ENCODE data around the gene GPATCH11. TPM values are rescaled to one million over a fixed set of nuclear protein-coding genes. Genes with fewer than 3 reads are reported as not detected.
A peak's percentile ranks its signal among the peaks of the same experiment; 100 is the strongest.

GPATCH11 gene
- polyA plus RNA-seq, 2 of the 4 experiments (the other 2 are of a cell fraction), result 9.0 to 10.4 TPM

DNA sequence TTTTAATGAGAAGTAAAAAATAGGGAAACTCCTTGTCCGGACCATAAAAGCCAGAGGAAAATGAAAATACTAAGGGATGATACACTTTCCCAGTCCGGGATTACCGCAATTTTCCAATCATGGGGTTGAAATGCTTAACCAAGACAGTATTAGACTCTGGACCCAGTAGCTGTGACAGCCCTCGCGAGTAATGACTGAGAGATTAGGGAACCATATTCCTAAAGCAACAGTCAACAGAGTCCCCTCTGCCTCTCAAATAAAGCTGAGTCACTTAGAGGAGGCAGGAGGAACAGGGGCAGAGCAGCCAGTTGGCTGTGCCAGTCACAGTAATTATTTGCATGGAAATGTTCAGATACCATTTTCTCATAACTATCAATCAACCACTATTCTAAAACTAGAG is 34.8 kb downstream of the GPATCH11 start:
- Histone ChIP-seq H3K9me3 (no peaks in the 10 kb centered on the region), H3K27ac (peak overlapping the region in 1 of 2 experiments; percentile 48; a peak in 3 of 6 replicates), H3K4me2 (no peak overlapping the region), H3K4me1 (0 out of 3 replicates have a peak, but pooled peaks cover 4% of the 10 kb centered on the region), H3K4me3 (no peak overlapping the region)
- peak; percentile 54; the same call in 1 of the 2 replicates for TF ChIP-seq NFE2L2 (conservative IDR thresholded peaks at IDR 0.05; ENCODE audit: low read length)
- TF ChIP-seq, protein P1, sequence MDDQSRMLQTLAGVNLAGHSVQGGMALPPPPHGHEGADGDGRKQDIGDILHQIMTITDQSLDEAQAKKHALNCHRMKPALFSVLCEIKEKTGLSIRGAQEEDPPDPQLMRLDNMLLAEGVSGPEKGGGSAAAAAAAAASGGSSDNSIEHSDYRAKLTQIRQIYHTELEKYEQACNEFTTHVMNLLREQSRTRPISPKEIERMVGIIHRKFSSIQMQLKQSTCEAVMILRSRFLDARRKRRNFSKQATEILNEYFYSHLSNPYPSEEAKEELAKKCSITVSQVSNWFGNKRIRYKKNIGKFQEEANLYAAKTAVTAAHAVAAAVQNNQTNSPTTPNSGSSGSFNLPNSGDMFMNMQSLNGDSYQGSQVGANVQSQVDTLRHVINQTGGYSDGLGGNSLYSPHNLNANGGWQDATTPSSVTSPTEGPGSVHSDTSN (IDR thresholded peaks at IDR 0.05), result no peak
- TF ChIP-seq RNF2 (IDR thresholded peaks at IDR 0.05; ENCODE audit: borderline replicate concordance, low read depth), result no peak
- no peak for TF ChIP-seq EHMT2 (IDR thresholded peaks at IDR 0.05; ENCODE audit: low read depth)
- TF ChIP-seq, protein P2, sequence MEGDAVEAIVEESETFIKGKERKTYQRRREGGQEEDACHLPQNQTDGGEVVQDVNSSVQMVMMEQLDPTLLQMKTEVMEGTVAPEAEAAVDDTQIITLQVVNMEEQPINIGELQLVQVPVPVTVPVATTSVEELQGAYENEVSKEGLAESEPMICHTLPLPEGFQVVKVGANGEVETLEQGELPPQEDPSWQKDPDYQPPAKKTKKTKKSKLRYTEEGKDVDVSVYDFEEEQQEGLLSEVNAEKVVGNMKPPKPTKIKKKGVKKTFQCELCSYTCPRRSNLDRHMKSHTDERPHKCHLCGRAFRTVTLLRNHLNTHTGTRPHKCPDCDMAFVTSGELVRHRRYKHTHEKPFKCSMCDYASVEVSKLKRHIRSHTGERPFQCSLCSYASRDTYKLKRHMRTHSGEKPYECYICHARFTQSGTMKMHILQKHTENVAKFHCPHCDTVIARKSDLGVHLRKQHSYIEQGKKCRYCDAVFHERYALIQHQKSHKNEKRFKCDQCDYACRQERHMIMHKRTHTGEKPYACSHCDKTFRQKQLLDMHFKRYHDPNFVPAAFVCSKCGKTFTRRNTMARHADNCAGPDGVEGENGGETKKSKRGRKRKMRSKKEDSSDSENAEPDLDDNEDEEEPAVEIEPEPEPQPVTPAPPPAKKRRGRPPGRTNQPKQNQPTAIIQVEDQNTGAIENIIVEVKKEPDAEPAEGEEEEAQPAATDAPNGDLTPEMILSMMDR (IDR thresholded peaks at IDR 0.05), result no peak
- no peak for TF ChIP-seq ZC3H11A (IDR thresholded peaks at IDR 0.05)
- TF ChIP-seq MAFK (IDR thresholded peaks at IDR 0.05; ENCODE audit: partially characterized antibody), result peak; percentile 35
- WGBS (ENCODE audit: missing lambda C conversion rate), result 89% methylated on average over 5 of the region's 5 CpGs
- CTCF ChIA-PET, result interaction anchor here (0.9 kb wide), 1 partner anchor 13 kb away, joined by 3 read pairs; no protein-coding TSS in a partner anchor
- FAIRE-seq (no peak), ATAC-seq (peak; percentile 39 to 50; a peak in 3 of 6 replicates), DNase-seq (ENCODE audit: low read depth in 1 of 2, low spot score in 1 of 2) (peak in 1 of 2 experiments; percentile 25)
- POLR2A ChIA-PET, result no interaction called here

DNA sequence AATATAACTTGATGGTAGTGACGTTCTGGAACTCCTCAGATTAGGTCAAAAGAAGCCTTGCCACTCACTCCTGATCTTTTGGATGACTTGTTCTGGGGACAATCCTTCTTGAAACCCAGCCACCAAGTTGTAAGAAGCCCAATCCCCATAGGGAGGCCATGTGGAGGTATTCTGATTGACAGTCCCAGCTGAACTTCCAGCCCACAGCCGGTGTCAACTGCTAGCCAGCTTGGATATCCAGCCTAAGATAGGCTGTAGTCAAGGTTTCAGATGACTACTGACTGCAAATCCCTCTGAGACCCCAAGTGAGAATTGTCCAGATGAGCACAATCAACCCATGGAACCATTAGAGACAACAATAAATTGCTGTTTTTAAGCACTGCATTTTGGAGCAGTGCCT is 41.1 kb downstream of the GPATCH11 start:
- ChIA-PET CTCF (no interaction called here), POLR2A (no interaction called here)
- WGBS (ENCODE audit: missing lambda C conversion rate), result 100% methylated on average over 2 of the region's 2 CpGs
- Histone ChIP-seq H3K27ac (no peak overlapping the region), H3K4me3 (no peak overlapping the region), H3K4me2 (no peak overlapping the region), H3K9me3 (no peaks in the 10 kb centered on the region), H3K4me1 (no peaks in the 10 kb centered on the region)
- TF ChIP-seq POLR2A (IDR thresholded peaks at IDR 0.05; ENCODE audit: low read length) (no peak), NR3C1 (IDR thresholded peaks at IDR 0.05) (no peak), HOXB5 (CRISPR knock-in tag; IDR thresholded peaks at IDR 0.05) (no peak), HDAC2 (IDR thresholded peaks at IDR 0.05) (no peak), HEYL (CRISPR knock-in tag; IDR thresholded peaks at IDR 0.05) (no peak), POLR2AphosphoS2 (conservative IDR thresholded peaks at IDR 0.05; ENCODE audit: low read length) (no peak), RAD21 (conservative IDR thresholded peaks at IDR 0.05 in 1 of 2, IDR thresholded peaks at IDR 0.05 in 1 of 2) (no peak), PHF8 (IDR thresholded peaks at IDR 0.05; ENCODE audit: borderline replicate concordance, low read depth) (no peak), CHD4 (IDR thresholded peaks at IDR 0.05; ENCODE audit: borderline replicate concordance) (no peak), HOXB13 (CRISPR knock-in tag; IDR thresholded peaks at IDR 0.05; ENCODE audit: low read depth) (no peak), BHLHE40 (IDR thresholded peaks at IDR 0.05; ENCODE audit: low read depth, low read length) (no peak), ZSCAN20 (CRISPR knock-in tag; IDR thresholded peaks at IDR 0.05) (no peak), EP300 (IDR thresholded peaks at IDR 0.05) (no peak), RFX5 (IDR thresholded peaks at IDR 0.05) (no peak), TFCP2L1 (CRISPR knock-in tag; IDR thresholded peaks at IDR 0.05) (no peak), JUNB (IDR thresholded peaks at IDR 0.05) (no peak), ZFP36 (IDR thresholded peaks at IDR 0.05; ENCODE audit: borderline replicate concordance, partially characterized antibody) (no peak)
- TF ChIP-seq, protein P3, sequence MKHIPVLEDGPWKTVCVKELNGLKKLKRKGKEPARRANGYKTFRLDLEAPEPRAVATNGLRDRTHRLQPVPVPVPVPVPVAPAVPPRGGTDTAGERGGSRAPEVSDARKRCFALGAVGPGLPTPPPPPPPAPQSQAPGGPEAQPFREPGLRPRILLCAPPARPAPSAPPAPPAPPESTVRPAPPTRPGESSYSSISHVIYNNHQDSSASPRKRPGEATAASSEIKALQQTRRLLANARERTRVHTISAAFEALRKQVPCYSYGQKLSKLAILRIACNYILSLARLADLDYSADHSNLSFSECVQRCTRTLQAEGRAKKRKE (CRISPR knock-in tag; IDR thresholded peaks at IDR 0.05; ENCODE audit: low read depth), result no peak
- TF ChIP-seq, protein P4, sequence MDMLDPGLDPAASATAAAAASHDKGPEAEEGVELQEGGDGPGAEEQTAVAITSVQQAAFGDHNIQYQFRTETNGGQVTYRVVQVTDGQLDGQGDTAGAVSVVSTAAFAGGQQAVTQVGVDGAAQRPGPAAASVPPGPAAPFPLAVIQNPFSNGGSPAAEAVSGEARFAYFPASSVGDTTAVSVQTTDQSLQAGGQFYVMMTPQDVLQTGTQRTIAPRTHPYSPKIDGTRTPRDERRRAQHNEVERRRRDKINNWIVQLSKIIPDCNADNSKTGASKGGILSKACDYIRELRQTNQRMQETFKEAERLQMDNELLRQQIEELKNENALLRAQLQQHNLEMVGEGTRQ (IDR thresholded peaks at IDR 0.05), result no peak
- TF ChIP-seq, protein P5, sequence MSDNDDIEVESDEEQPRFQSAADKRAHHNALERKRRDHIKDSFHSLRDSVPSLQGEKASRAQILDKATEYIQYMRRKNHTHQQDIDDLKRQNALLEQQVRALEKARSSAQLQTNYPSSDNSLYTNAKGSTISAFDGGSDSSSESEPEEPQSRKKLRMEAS (IDR thresholded peaks at IDR 0.05), result no peak
- DNase-seq (ENCODE audit: low read depth in 1 of 2, low spot score in 1 of 2) (no peak), FAIRE-seq (no peak), ATAC-seq (no peak)

Measured in A549 (cell line).